Pons (tissue), 1 donor: ENCODE results near the gene NDUFB3.

ENCODE experiments used
- DNase-seq: peaks from one replicate; pipeline ENCODE4 v3.0.0-alpha.2; 2016; ENCODE audit warnings: low spot score

Gene NDUFB3

GRCh38 chr2:201128933-201129505, 57.2 kb downstream of the NDUFB3 start:
- peak; percentile 59 for DNase-seq

DNA sequence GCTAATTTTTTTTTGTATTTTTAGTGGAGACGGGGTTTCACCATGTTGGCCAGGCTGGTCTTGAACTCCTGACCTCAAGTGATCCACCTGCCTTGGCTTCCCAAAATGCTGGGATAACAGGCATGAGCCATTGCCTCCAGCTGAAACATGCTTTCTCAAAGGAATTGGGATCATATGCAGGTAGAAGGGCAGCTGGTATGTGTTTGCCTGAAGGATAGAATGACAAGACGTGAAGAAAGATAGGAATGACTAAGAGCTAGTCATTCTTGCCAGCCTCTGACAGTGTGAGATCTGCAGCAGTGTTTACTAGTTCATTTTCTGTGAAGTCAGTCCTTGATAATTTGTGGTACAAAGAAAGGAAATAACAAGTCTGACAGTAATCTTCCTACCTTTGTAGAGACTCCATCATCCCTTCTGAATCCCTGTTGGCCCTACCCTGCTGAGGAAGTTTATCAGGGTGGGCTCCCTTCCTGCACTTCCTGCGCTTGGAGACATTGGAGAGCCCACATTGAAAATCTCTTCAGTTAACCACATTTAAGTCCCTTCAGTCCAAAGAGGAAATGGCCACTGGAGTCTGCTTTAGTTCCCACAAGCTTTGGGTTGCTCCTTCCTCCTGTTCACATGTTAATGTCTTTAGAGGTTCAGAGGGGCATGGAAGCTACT, 58.9 kb downstream of the NDUFB3 start:
- peak; percentile 79 for DNase-seq

- no peak for DNase-seq
Measured at GRCh38 chr2:201132518-201132917, 60.7 kb downstream of the NDUFB3 start.
